Subcutaneous adipose tissue (tissue), 4 donors: Measurements from ENCODE around the gene KIF14. TPM values are rescaled to one million over a fixed set of nuclear protein-coding genes. Genes with fewer than 3 reads are reported as not detected.

ENCODE experiments used
- CTCF ChIP-seq: fragments of 450-650 bp; IDR thresholded peaks from one replicate; pipeline ENCODE4 v1.5.1; 2016; ENCODE audit warnings: low read depth, mild to moderate bottlenecking, control low read depth, antibody characterized with exemption, moderate library complexity
- total RNA-seq, 4 donors: library from RNA; depleted of rRNA; stranded (reverse); fragments of >200 nt; gene quantifications; one replicate each; pipeline ENCODE4 v1.1.0, GENCODE V29; 2016

KIF14 gene
- total RNA-seq, 4 donors from 2014 or later: under 0.01 to 1.2 (median 0.52) TPM

GRCh38 chr1:200629876-200630514 lies 9.4 kb upstream of the KIF14 start:
- no peak for TF ChIP-seq CTCF

GRCh38 chr1:200628223-200628881 lies 7.8 kb upstream of the KIF14 start:
- no peak for TF ChIP-seq CTCF

- no peak for TF ChIP-seq CTCF
These were observed 7.1 kb upstream of the KIF14 start for GRCh38 chr1:200627575-200628222.

- no peak for TF ChIP-seq CTCF
These were observed 6.4 kb upstream of the KIF14 start for GRCh38 chr1:200626853-200627534.

GRCh38 chr1:200625381-200625824 lies 4.9 kb upstream of the KIF14 start:
- no peak for TF ChIP-seq CTCF

- TF ChIP-seq CTCF: no peak
These were observed 4.3 kb upstream of the KIF14 start for GRCh38 chr1:200624679-200625335.
